ENCODE data around the gene DDOST.

DNA sequence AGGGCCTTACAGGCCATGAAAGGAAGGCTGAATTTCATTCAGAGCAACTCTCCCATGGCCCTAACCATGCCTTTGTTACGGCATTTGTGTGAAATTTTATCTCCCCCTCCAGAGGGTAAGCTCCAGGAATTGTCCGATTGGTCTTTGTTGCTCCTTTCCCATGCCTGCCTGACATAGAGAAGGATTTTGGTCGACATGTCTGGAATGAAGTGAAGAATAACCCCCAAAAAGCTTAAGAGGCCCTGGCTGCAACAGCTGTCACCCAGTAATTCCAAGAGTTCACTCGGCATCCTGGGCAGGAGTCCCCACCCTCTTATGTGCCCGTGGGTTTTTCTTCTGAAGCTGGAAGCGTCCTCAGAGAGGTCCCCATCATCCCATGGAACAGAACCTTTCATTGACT lies 51.6 kb downstream of the DDOST start:
- TF ChIP-seq POLR2A (IDR thresholded peaks at IDR 0.05; ENCODE audit: low read depth): no peak
- TF ChIP-seq, protein P1, sequence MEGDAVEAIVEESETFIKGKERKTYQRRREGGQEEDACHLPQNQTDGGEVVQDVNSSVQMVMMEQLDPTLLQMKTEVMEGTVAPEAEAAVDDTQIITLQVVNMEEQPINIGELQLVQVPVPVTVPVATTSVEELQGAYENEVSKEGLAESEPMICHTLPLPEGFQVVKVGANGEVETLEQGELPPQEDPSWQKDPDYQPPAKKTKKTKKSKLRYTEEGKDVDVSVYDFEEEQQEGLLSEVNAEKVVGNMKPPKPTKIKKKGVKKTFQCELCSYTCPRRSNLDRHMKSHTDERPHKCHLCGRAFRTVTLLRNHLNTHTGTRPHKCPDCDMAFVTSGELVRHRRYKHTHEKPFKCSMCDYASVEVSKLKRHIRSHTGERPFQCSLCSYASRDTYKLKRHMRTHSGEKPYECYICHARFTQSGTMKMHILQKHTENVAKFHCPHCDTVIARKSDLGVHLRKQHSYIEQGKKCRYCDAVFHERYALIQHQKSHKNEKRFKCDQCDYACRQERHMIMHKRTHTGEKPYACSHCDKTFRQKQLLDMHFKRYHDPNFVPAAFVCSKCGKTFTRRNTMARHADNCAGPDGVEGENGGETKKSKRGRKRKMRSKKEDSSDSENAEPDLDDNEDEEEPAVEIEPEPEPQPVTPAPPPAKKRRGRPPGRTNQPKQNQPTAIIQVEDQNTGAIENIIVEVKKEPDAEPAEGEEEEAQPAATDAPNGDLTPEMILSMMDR (IDR thresholded peaks at IDR 0.05): no peak
